Neutrophil (primary cell): ENCODE data around the gene PKDREJ.
A peak's percentile ranks its signal among the peaks of the same experiment; 100 is the strongest.

Experiments
- H3K27ac ChIP-seq: fragments of 200-600 bp; sonication (generic); 2 replicates; pipeline ENCODE4 v1.5.1; 2016; ENCODE audit warnings: mild to moderate bottlenecking, moderate library complexity
- H3K27me3 ChIP-seq: fragments of 200-600 bp; sonication (generic); 2 replicates; pipeline ENCODE4 v1.6.0; 2016; ENCODE audit warnings: mild to moderate bottlenecking
- H3K36me3 ChIP-seq: fragments of 200-600 bp; sonication (generic); 2 replicates; pipeline ENCODE4 v1.5.1; 2017
- H3K4me1 ChIP-seq, 2 experiments: fragments of 200-600 bp in 1 of 2; sonication (generic) in 1 of 2; 1 replicate in 1 of 2; 2 replicates in 1 of 2; pipeline versions ENCODE4 v1.5.1 to v1.6.1; 2013 to 2016; ENCODE audit warnings: low read depth in 1 of 2, low read length in 1 of 2, mild to moderate bottlenecking in 1 of 2, moderate library complexity in 1 of 2; ENCODE audit not compliant: control insufficient read depth in 1 of 2, insufficient read depth in 1 of 2
- H3K4me3 ChIP-seq, 2 experiments: fragments of 200-600 bp in 1 of 2; sonication (generic) in 1 of 2; 1 replicate in 1 of 2; 2 replicates in 1 of 2; pipeline ENCODE4 v1.5.1; 2013 to 2016; ENCODE audit warnings: low read depth in 1 of 2, low read length in 1 of 2, mild to moderate bottlenecking in 1 of 2, moderate library complexity in 1 of 2
- H3K9me3 ChIP-seq: fragments of 200-600 bp; sonication (generic); 2 replicates; pipeline ENCODE4 v1.5.1; 2016
- CTCF ChIP-seq: fragments of 200-600 bp; sonication (generic); IDR thresholded peaks from 2 replicates; pipeline ENCODE4 v1.5.1; 2016; ENCODE audit warnings: antibody characterized with exemption

The PKDREJ gene

GRCh38 chr22:46256358-46256958 lies 6.7 kb downstream of the PKDREJ start:
- TF ChIP-seq CTCF, result no peak
- no peak overlapping the region for H3K4me3 ChIP-seq
- H3K36me3 ChIP-seq, result no peaks in the 10 kb centered on the region
- H3K9me3 ChIP-seq, result no peaks in the 10 kb centered on the region
- no peaks in the 10 kb centered on the region for H3K27me3 ChIP-seq
- no peak overlapping the region for H3K27ac ChIP-seq
- peaks cover 19 to 23% of the 10 kb centered on the region in 2 experiments for H3K4me1 ChIP-seq

GRCh38 chr22:46251816-46252380 lies 11.2 kb downstream of the PKDREJ start:
- H3K4me1 ChIP-seq, result peaks cover 15% of the 10 kb centered on the region in 2 experiments
- no peaks in the 10 kb centered on the region for H3K9me3 ChIP-seq
- H3K36me3 ChIP-seq, result no peaks in the 10 kb centered on the region
- H3K4me3 ChIP-seq, result no peak overlapping the region
- no peak for TF ChIP-seq CTCF
- H3K27me3 ChIP-seq, result no peaks in the 10 kb centered on the region
- no peak overlapping the region for H3K27ac ChIP-seq

GRCh38 chr22:46251266-46251665 lies 11.9 kb downstream of the PKDREJ start:
- Histone ChIP-seq H3K4me3 (peak overlapping the region; percentile 79 to 90), H3K9me3 (no peaks in the 10 kb centered on the region), H3K27me3 (no peaks in the 10 kb centered on the region), H3K36me3 (no peaks in the 10 kb centered on the region), H3K27ac (no peak overlapping the region), H3K4me1 (peaks cover 15% of the 10 kb centered on the region in 2 experiments)
- no peak for TF ChIP-seq CTCF

- H3K36me3 ChIP-seq, result no peaks in the 10 kb centered on the region
- no peaks in the 10 kb centered on the region for H3K27me3 ChIP-seq
- H3K9me3 ChIP-seq, result no peaks in the 10 kb centered on the region
- H3K4me3 ChIP-seq, result peak overlapping the region; percentile 79 to 90
- TF ChIP-seq CTCF, result no peak
- peaks cover 15% of the 10 kb centered on the region in 2 experiments for H3K4me1 ChIP-seq
- peak overlapping the region; percentile 80 for H3K27ac ChIP-seq
Observed at GRCh38 chr22:46250783-46251125, 12.4 kb downstream of the PKDREJ start.

DNA sequence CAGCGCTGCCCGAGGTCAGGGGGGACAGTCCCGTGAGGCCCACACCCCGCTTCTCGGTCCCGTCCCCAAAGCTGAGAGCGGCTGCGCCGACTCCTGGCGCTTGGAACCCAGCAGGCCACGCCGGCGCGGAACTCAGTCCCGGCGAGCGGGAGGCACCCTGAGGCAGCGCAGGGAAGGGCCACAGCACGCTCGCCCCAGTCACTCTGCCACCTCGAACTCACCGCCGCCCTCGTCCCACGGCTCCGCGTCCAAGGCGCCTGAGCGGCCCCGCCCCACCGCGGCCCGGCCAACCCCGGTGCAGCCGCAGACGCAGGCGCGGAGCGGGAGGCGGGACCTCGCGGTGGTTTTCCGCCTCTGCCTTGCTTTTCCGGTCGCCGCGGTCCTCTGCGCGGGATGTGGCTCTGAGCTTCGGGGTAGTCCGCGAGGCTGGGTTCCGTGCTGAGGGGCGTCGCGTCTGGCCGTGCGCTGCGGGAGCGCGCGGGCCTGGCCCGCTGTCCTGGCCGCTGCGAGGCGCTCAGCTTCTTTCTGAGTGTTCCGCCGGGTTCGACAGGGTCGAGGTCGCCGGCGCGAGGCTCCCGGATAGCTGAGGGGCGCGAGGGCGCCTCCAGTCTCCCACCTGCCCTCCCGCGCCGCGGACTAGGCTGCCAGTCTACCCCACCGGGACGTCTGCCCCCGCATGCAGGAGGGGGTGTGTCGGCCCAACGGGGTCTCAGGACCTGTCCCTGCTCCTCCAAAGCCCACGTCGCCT lies 12.9 kb downstream of the PKDREJ start, which contains the start of gene CDPF1:
Gene CDPF1, minus strand, starts transcription at position 259 of the 748 bp plus-strand sequence. CDS start 2,009 bp downstream, outside the sequence.
- TF ChIP-seq CTCF, result peak; percentile 55

More for the DNA sequence above, 12.9 kb downstream of the PKDREJ start, which contains the start of gene CDPF1:
- Histone ChIP-seq H3K27me3 (no peaks in the 10 kb centered on the region), H3K4me1 (peaks cover 15% of the 10 kb centered on the region in 2 experiments), H3K4me3 (peak within 1 kb of the TSS; percentile 79 to 90), H3K36me3 (no peaks in the 10 kb centered on the region), H3K27ac (peak within 1 kb of the TSS; percentile 80), H3K9me3 (no peaks in the 10 kb centered on the region)
